Kidney (tissue), 14 donors: Measurements from ENCODE around the gene CTIF. TPM values are rescaled to one million over a fixed set of nuclear protein-coding genes. Genes with fewer than 3 reads are reported as not detected.
A peak's percentile ranks its signal among the peaks of the same experiment; 100 is the strongest.

ENCODE experiments used
- DNase-seq, 5 donors: peaks; one replicate each; pipeline ENCODE4 v3.0.0-alpha.2; 2013 to 2020
- FAIRE-seq: peaks from 2 replicates; lab custom pipeline; 2012; peaks lifted over from hg19 to GRCh38; lab: Jason Lieb, UNC
- H3K27ac ChIP-seq, 2 donors: one replicate each; pipeline ENCODE4 v1.7.0; 2013; ENCODE audit warnings: low read depth in 2 of 2, low read length in 2 of 2, inconsistent platforms in 1 of 2
- H3K27me3 ChIP-seq: one replicate; pipeline ENCODE4 v1.7.1; 2013; ENCODE audit warnings: low read length, inconsistent platforms; ENCODE audit not compliant: control insufficient read depth, insufficient read depth
- H3K36me3 ChIP-seq, 3 donors: one replicate each; pipeline versions ENCODE4 v1.7.0 to v1.7.1; 2013; ENCODE audit warnings: low read length in 3 of 3, control low read depth in 1 of 3, inconsistent platforms in 1 of 3; ENCODE audit not compliant: insufficient read depth in 3 of 3, control insufficient read depth in 2 of 3
- H3K4me1 ChIP-seq, 3 donors: one replicate each; pipeline versions ENCODE4 v1.7.0 to v1.7.1; 2013; ENCODE audit warnings: low read length in 3 of 3, inconsistent platforms in 1 of 3, low read depth in 1 of 3; ENCODE audit not compliant: control insufficient read depth in 2 of 3, insufficient read depth in 2 of 3
- H3K4me3 ChIP-seq, 3 donors: one replicate each; pipeline versions ENCODE4 v1.7.0 to v1.8.1; 2013; ENCODE audit warnings: low read length in 3 of 3, control low read depth in 1 of 3, inconsistent platforms in 1 of 3
- H3K9ac ChIP-seq, 3 donors: one replicate each; pipeline versions ENCODE4 v1.7.0 to v1.7.1; 2013; ENCODE audit warnings: low read length in 3 of 3, control low read depth in 1 of 3, inconsistent platforms in 1 of 3
- H3K9me3 ChIP-seq, 3 donors: one replicate each; pipeline versions ENCODE4 v1.7.0 to v1.7.1; 2013; ENCODE audit warnings: low read length in 3 of 3, control low read depth in 1 of 3, inconsistent platforms in 1 of 3; ENCODE audit not compliant: control insufficient read depth in 2 of 3, insufficient read depth in 1 of 3
- intact Hi-C: fragments of 100-400 bp; cut with DNase I; formaldehyde crosslinking; loops from one replicate; pipeline ENCODE4 v1.11.1; 2022
- polyA plus RNA-seq: library from polyadenylated mRNA; stranded (reverse); fragments of 350-450 nt; fragmentation: Illumina TruSeq; extraction: RNeasy Lipid Tissue Mini Kit (QIAGEN cat#74804); gene quantifications from one replicate; pipeline ENCODE4 v1.2.3, GENCODE V29; 2014; ENCODE audit warnings: low read depth, low replicate concordance; ENCODE audit not compliant: insufficient read depth
- total RNA-seq: library from RNA; stranded (reverse); fragmentation: NEBNext Ultra II Directional; extraction: Animal tissue kit (Norgen Biotek cat#: 25700); gene quantifications from one replicate; pipeline ENCODE4 v1.2.1, GENCODE V29; 2021
- TF ChIP-seq, protein P1 (sequence below): IDR thresholded peaks from 3 replicates; pipeline ENCODE4 v1.5.1; 2012; ENCODE audit warnings: mild to moderate bottlenecking, moderate library complexity, borderline replicate concordance; ENCODE audit not compliant: insufficient read depth; ENCODE audit errors: extremely low read depth
- donor health status: control.
- donor health status: control.
- donor health status: control.
- donor health status: control.
- donor health status: control.
- donor health status: DM: yes; HTN: yes; CAD: no.
- donor health status: Normal renal cell carcinoma (clear cell type).

The CTIF gene
- total and polyA plus RNA-seq, 2 donors from 2014 or later = 37.3 to 41.9 TPM

DNA sequence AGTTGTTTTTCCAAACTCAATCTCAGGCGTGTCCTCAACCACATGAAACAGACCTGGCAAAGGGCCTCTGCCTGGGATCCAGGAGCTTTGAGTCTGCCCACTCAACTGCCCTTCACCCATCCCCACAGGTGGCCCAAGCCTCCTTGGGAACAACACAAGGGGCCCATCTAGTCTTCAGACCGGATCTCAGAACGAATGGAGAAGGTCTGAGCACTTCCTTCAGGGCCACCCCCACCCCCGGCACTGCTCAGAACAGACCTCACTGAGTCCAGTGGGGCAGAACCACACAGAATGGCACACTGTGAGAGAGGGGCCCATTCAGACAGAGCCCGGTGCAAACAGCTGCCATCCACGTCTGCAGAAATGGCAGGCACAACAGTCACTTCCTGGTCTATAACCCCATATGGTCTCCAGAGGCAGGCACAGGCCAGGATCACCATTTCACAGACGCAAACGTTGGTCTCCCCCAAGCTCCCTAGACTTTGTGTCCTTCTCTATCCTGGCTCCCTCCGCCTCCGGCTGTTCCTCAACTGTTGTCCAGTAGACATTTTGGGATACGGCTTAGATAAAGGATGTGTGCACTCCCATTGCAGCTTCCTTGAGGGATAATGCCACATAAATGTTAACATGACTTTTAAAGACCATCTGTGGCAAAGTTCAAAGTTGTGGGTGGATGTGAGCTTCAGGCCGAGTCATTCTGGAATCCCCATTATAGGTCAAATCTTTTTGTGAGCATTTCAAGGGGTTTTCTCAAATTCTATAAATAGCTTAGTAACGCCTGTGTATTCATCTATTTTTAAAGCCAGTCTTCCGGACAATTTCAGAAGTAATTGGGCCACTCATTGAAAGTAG is 262.3 kb downstream of the CTIF start:
- Histone ChIP-seq H3K27ac (peak overlapping the region; percentile 60 to 89), H3K4me1 (peaks cover 0 to 31% (median 22%) of the 10 kb centered on the region in 3 donors), H3K9me3 (no peaks in the 10 kb centered on the region), H3K4me3 (no peak overlapping the region), H3K36me3 (no peaks in the 10 kb centered on the region), H3K27me3 (no peaks in the 10 kb centered on the region), H3K9ac (peak overlapping the region in 1 of 3 donors; percentile 19)
- FAIRE-seq (no peak), DNase-seq (peak in 3 of 5 donors; percentile 4 to 48 (median 29))
- TF ChIP-seq, protein P1, sequence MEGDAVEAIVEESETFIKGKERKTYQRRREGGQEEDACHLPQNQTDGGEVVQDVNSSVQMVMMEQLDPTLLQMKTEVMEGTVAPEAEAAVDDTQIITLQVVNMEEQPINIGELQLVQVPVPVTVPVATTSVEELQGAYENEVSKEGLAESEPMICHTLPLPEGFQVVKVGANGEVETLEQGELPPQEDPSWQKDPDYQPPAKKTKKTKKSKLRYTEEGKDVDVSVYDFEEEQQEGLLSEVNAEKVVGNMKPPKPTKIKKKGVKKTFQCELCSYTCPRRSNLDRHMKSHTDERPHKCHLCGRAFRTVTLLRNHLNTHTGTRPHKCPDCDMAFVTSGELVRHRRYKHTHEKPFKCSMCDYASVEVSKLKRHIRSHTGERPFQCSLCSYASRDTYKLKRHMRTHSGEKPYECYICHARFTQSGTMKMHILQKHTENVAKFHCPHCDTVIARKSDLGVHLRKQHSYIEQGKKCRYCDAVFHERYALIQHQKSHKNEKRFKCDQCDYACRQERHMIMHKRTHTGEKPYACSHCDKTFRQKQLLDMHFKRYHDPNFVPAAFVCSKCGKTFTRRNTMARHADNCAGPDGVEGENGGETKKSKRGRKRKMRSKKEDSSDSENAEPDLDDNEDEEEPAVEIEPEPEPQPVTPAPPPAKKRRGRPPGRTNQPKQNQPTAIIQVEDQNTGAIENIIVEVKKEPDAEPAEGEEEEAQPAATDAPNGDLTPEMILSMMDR = no peak
- intact Hi-C loops = no loop called here

DNA sequence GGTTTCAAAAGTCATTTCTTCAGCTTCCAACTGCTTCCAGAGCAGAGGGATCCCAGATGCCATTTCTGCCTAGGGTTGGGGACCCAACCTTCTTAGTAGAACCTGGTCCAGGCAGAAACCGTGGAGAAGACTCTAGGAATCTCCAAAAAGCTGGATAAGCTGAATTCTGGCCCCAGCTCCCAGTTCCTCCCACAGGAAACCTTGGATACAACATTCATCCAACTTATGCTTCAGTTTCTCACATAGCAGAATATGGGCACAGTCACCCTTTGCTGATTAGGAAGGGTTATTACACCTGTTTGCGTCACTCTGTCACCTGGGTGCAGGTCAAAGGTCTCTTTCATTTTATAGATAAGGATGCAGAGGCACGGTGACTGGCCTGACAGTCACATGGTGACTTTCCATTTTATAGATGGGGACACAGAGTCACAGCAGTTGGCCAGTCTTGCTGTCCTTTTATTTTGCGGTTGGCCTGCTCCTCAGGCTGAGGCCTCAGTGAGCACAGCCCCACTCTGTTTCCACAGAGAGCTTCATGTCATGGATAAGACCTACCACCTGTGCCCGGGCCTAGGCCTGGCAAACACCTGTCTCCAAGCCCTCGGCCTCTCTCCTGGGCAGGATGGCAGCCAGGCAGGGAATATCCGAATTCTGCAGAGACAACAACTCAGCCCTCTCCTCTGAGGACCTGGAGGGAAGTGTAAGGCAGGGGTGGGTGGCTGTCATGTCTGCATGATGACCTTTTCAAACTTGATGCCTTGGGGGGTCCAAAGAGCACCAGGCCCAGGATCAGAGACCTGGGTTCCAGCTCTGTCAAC is 263.1 kb downstream of the CTIF start:
- TF ChIP-seq, protein P1 = no peak
- intact Hi-C loops = no loop called here
- FAIRE-seq (no peak), DNase-seq (peak in 2 of 5 donors; percentile 37 to 55)
- H3K36me3 ChIP-seq = no peaks in the 10 kb centered on the region
- no peak overlapping the region for H3K4me3 ChIP-seq
- peak overlapping the region in 1 of 3 donors; percentile 47 for H3K9ac ChIP-seq
- no peaks in the 10 kb centered on the region for H3K9me3 ChIP-seq
- peak overlapping the region; percentile 89 to 91 for H3K27ac ChIP-seq
- H3K4me1 ChIP-seq = peaks cover 0 to 37% (median 22%) of the 10 kb centered on the region in 3 donors
- no peaks in the 10 kb centered on the region for H3K27me3 ChIP-seq

DNA sequence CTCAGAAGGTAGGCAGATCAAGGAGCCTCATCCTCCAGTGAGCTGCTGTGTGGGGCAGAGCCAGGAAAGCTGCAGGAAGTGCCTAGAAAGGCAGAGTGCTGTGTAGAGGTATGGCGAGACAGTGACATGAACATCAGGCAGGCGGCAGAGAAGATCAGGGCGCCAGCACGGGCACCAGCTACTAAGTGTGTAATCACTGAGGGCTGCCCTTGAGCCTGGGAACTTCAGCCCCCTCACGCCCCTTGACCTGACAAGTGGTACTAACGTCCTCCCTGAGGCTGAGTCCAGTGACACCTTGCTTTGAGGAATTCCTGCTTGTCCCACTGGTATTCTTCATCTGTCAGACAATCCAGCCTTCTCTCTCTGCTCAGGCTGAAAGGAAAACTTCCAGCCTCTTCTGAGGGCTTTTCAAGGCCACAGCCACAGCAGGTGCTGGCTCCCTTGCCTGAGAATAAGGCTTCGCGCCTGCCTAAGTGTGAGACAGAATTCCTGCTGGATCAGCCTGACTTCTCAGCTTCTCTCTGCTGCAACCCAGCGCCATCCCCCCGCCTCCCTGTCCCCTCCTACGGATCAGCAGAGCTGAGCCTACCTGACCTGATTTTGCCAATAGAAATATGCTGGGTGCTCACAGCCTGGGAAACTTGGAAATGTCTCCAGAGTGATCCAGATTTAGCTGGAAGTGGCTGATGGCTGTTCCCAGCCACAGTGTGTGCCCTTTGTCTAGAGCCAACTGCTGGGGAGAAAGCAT is 263.9 kb downstream of the CTIF start:
- Histone ChIP-seq H3K27ac (peak overlapping the region; percentile 89 to 91), H3K4me3 (no peak overlapping the region), H3K9me3 (no peaks in the 10 kb centered on the region), H3K27me3 (no peaks in the 10 kb centered on the region), H3K4me1 (peaks cover 0 to 37% (median 22%) of the 10 kb centered on the region in 3 donors), H3K9ac (peak overlapping the region in 1 of 3 donors; percentile 47), H3K36me3 (no peaks in the 10 kb centered on the region)
- intact Hi-C loops = no loop called here
- TF ChIP-seq, protein P1 = no peak
- DNase-seq (peak; percentile 76 to 90 (median 78)), FAIRE-seq (no peak)
